NCI-H1694 (cell line): Measurements from ENCODE around the gene DIP2A.

Experiments used
- DNase-seq: peaks from one replicate; lab custom pipeline; 2025; lab: John Stamatoyannopoulos, UW

The DIP2A gene

DNA sequence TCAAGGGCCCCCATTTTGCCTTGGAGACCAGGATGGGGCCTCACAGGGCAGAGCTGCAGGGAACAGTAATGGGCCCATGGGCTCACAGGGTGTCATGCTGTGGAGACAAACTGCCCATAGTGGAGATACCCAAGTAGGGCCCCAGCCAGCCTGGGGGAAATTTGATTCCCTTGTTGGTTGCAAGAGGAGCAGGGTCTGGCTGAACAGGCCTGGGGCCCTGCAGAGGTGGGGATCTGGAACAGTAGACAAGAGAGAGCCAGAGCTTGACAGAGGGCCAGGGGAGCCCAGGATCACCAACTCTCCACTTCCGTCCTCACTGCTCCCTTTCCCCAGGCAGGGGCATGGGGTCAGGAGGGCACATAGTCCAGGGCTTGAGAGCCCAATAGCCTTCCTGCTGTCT, 137.5 kb downstream of the DIP2A start:
- DNase-seq: no peak

DNA sequence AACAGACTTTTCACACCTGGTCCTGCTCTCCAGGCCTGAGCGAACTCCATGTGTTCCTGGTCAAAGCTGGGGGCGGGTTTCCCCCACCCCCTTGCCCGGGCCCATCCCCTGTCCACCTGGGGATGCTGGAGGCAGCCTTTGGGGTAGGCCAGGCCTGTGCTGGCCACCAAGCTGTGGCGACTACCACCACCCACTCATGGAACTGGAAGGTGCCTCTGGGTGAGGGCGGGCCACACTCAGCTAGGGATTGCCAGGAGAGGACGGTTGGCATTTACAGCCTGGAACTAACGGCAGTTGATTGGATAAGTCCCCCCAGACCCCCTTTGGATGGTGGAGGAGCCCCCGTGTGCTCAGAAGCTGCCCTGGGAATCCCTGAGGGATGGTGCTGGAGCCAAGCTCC, 138.3 kb downstream of the DIP2A start:
- DNase-seq: no peak

DNA sequence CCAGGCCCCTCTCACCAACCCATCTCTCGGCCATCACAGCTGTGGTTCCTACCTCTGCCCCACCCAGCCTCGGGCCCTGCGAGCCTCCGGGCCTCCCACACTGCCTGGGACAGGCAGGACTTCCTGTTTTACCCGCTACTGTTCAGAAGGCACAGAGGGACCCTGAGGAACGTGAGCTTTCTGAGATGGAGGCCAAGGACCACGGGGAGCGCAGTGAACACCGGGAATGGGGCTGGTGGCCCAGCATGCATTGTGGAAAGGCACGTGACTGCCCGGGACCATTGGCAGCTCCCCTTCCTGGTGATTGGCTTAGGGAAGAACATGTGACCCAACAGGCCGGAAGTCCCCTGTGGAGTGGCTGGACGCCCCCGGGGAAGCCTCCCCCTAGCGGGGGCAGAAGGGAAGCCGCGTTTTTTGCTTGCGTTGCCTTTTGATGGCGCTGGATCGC, 139.2 kb downstream of the DIP2A start:
- no peak for DNase-seq

DNA sequence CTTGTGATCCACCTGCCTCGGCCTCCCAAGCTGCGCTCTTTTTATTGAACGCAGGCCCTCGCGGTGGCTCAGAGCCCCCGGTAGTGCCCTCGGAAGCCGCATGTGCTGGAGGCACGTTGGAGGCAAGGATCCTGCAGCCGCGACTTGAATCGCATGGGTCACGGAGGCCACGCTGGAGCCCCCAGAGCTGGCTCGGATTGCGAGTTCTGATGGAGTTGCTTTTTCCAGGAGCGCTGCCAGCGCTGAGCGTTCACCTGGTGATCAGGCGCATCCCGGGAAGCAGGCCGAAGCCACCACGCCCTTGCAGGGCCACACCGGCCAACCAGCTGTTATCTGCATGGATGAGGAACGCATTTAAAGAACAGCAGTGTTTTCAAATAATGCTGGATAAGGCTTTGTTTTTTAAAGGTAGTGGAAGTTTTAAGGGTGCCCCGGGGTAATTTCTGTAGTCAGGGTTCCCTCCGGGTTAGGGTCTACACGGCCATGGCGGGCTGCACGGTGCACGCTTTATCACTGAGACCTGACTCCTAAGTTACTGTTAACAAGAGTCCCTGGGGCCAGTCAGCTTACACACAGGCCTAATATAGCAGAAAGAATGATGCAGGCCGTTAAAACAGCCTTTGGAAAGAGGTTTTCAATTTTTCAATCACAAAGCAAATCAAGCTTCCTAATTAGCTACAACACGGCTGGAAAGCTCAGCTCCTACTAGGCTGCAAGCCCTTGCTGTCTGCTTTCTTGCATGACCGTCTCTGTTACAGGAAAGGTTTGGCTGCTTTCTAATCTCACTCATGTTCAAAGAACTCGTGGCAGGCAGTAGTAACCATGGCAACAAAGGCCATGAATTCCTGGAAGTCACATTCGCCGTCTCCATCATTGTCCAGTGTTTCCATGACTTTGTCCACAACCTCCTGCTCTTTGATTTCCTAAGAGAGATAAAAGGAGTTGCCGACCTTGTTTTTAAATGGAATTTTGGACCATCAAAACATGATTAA, 140.2 kb downstream of the DIP2A start:
- DNase-seq: no peak

DNA sequence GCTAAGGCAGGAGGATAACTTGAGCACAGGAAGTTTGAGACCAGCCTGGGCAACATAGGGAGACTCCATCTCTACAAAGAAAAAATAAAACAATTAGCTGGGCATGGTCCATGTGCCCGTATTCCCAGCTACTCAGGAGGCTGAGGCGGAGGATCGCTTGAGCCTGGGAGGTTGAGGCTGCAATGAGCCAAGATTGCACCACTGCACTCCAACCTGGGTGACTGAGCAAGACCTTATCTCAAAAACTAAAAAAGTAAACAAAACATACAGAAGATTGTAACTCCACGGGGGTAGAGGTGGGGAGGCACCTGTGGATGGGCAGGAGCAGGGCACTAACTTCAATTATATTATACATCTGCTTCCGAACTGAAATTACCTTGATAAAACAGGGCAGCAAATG, 141.6 kb downstream of the DIP2A start:
- DNase-seq: no peak

DNA sequence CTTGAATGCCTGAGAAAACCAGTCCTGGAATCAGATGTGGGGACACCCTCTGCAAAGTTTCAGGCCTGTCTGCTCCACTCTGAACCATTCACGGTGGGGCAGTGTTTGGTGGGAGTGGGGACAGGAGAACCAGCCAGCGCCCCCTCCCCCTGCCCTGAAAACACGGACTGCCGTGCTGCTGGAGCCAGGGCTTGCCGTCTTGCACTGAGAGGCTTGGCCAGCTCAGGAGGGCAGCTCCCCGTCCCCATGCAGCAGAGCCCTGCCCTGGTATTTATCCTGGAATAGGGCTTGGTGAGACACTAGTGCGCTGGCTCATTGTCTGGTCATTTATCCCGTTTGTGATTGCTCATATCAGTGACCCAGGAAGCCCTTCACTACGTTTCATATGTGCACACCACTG, 142.3 kb downstream of the DIP2A start:
- no peak for DNase-seq

DNA sequence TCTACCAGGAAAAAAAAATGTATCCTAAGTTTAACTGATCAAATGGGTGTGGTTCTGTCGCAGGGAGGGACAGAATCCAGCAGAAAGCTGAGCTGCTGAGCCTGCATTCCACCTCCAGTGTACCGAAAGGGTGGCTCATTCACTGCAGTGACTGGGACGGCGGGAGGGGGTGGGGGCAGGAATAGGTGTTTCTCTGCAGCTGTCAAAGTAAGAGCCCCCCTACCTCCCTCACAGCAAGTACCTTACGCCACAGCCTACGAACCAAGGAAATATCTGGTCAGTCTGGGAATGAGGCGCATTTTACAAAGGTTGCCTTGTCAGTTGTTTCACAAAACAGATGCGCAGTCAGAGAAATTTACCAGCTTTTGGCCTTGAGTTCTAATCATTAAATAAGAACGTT, 144.5 kb downstream of the DIP2A start:
- no peak for DNase-seq

DNA sequence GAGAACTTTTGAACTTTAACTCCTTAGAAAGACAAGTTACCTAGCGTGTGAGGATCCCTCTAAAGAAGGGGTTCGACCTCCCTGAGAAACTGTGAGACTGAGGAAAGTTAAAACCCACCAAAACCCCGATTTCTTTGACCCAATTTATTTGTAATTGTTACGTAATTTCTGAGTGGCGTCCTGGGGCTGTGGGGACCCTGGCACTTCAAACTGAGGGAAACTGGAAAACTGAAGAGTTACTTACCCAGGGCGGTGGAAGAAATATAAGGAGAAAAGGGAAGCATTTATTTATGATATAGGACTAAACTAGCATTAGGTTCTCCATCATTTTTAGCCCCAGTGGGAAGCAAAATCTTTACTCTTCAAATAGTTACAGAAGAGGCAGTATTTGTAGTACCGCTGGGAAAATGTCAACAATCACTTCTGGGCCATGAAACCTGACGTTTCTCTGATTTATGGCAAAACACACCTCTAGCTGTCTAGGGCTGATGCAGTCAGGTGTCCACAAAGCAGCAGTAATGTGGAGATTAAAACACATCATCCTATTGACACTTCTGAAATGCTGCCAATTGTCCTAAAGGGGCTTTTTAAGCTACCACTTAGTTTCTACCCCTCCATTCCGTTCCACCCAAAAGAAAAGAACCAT, 145.8 kb downstream of the DIP2A start:
- no peak for DNase-seq

DNA sequence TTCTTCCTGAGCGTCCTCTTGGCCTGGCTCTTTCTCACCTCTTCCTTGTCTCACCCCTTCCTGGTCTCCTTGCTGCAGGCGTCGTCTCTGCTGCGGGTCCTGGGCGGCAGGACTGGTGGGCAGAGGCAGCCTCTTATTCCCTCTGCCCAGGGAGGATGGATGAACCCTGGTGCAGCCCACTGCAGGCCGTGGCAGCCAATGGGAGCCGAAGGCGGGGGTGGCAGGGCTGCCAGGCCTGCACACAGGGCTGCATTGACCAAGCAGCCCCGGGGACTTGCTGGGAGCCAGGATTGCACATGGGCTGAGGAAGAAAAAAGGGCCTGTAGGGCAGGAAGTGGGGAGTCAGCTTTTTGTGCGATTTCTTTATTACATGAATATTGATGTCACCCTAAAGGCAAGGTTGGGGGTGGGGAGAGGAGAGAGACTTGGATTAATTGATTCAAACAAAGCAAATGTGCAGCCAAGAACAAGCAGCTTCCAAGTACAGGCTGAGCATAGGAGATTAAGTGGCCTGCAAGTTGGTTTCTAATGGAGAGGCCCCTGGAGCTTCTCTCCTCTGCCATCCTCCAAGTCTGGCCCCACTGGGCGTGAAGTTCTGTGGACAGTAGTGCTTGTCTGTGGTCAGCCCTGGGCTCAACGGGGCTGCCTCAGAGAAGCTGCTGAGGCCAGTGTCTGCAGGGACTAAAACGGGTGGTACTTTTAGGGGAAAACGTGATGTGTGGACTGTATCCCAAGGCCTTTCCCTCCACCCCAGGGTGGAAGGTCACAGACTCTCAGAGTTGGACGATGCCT, 146.5 kb downstream of the DIP2A start, which contains the start of gene S100B:
TSS of gene S100B (minus strand) at position 108 of the 792 bp plus-strand sequence. CDS start 2,667 bp downstream, outside the sequence.
- DNase-seq: no peak

DNA sequence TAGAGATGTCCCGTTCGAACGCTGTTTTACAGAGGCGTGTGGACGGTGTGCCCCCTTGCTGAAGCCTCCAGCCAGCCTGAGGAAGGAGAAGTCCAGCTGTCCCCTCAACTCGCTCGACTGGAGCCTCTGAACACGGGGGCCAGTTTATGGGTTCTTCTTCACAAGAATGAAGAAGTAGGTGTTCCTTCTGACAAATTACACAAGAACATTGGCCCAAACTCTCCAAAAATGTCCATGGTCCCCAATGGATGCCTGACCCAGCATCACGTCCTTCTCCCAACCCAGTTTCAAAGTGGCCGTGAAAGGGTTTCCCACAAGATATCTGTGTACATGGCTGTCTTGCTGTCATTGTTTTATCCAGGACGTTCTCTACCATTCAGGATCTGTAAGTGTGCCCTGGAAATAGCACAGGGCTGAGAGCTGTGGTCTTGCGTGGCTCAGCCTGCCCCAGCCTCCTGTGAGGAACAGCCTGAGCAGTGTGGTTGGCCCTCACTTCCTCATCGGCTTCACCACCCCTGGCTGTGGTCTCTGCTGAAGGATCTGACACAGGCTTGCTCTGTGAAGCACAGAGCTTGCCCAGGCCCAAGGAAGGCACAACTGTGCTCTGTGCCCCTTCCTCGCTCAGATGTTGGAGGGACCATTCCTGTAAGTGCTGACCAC, 147.2 kb downstream of the DIP2A start:
- no peak for DNase-seq

DNA sequence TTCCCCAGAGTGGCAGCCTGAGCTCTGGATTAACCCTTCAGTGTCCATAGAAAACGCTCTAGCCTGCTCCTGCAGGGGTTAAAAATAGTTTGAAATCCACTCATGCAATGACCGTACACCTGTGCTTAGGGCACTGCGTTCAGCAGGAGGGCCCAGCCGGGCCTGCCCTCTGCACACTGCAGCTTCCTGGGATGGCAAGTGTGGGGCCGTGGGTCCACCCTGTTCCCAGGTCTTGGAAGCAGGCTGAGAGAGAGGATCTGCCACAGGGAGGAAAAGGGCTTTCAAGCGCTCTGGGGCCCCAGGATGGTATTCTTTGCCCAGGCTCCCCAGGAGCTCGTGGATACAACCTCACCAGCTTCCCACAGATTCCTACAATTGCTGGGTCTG, 147.7 kb downstream of the DIP2A start:
- DNase-seq: no peak

DNA sequence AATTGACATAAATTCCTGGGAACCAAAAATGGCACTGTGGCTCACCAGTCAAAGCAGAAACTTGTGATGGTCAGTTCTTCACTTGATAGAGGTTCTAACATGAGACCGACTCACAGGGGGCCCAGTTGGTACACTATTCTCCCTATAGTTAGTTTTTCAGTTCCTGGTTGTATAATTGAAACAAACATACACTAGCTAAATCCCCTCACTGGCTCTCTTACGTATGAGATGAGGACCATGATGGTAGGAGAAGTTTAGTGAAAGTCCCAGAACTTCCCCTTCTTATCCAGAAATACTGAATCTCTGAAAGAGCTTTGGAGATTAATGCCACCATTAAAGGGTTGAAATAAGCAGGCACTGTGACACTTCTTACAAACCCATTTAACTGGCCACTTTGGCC, 148.9 kb downstream of the DIP2A start:
- DNase-seq: no peak

DNA sequence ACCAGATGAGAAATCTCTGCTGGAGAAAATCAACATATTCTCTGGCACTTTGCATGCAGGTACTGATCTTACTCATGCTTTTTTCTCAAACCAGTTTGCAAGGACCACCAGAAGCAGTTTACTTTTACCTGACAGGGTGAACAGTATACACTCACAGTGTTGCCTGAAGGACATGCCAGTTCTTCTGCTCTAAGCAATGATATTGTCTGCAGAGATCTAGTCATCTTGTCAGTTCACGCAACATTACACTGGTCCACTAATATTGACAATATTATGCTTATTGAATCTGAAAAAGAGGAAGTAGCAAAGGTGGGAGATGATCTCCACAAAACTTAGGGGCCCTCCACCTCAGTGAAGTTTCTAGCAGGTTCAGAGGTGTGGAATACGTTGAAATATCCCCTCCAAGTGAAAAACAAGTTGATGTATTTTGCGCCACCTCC, 150.0 kb downstream of the DIP2A start:
- DNase-seq: no peak

DNA sequence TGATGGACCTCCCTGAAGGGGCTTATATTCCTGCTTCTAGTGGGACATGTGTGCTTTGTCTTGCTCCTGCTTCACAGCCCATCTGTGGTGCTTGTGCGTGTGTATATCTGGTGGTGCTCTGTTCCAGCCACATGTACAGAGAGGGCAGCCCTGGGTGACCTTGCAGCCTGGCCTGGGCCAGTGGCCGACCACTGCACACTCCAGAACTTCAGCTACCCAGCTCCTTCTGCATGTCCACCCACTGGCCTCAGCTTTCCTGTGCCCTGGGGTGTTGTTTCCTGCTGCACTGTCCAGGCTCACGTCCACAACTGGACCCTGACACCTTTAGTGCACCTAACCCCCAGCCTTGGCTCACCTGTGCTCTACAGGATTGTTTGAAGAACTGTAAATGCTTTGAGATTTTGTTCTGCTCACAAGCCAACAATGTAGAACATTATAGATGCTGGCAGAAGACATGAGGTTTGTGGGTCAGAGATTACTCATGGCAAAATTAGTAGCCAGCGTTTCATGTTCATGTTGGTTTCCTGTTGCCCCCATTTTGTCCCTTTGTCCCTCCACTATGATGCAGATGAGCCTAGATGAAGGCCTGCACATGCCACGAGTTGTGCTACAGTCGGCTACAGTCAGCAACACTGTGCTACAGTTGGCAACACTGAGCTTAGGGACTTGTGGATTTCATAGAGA, 151.5 kb downstream of the DIP2A start:
- DNase-seq: no peak

DNA sequence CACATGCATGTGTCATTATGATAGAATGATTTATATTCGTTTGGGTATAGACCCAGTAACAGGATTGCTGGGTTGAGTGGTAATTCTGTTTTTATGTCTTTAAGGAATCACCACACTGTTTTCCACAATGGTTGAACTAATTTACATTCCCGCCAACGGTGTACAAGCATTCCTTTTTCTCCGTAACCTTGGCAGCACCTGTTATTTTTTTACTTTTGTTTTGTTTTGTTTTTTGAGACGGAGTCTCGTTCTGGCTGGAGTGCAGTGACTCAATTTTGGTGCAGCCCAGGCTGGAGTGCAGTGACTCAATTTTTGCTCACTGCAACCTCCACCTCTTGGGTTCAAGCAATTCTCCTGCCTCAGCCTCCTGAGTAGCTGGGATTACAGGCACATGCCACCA, 154.7 kb downstream of the DIP2A start:
- no peak for DNase-seq

DNA sequence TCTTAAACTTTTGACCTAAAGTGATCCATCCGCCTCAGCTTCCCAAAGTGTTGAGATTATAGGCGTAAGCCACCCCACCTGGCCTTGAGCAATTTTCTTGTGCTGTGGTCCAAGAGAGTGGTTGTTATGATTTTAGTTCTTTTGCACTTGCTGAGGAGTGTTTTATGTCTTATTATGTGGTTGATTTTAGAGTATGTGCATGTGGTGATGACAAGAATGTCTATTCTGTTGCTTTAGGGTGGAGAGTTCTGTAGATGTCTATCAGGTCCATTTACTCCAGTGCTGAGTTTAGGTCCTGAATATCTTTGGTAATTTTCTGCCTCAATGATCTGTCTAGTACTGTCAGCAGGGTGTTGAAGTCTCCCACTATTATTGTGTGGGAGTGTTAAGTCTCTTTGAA, 157.4 kb downstream of the DIP2A start:
- no peak for DNase-seq

DNA sequence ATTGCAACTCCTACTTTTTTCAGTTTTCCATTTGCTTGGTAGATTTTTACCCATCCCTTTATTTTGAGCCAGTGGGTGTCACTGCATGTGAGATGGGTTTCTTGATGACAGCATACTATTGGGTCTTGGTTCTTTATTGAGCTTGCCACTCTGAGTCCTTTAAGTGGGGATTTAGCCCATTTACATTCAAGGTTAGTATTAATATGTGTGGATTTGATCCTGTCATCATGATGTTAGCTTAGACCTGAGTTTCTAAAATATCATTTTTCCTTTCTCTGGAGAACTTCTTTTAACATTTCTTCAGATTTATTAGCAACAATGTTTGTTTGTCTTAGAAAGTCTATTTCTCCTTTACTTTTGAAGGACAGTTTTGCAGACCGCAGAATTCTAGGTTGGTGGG, 158.0 kb downstream of the DIP2A start:
- DNase-seq: no peak

DNA sequence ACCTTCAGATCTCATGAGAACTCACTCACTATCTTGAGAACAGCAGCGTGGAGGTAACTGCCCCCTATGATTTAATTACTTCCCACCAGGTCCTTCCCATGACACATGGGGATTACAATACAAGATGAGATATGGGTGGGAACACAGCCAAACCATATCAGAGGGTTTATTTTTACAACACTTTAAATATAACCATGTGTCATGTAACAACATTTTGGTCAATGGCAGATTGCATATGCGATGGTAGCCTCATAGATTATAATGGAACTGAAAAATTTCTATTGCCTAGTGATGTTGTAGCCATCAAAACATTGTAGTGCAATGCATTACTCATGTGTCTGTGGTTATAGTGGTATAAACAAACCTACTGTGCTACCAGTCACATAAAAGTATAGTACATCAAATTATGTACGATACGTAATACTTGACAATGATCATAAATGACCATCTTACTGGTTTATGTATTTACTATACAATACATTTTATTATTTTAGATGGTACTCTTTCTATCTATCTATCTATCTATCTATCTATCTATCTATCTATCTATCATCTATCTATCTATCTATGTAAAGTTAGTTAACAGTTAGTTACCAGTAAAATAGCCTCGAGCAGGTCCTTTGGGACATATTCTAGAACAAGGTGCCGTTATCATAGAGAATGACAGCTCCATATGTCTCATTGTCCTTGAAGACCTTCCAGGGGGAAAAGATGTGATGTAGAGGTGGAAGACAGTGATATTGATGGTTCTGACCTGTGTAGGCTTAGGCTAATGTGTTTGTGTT, 158.8 kb downstream of the DIP2A start:
- no peak for DNase-seq

DNA sequence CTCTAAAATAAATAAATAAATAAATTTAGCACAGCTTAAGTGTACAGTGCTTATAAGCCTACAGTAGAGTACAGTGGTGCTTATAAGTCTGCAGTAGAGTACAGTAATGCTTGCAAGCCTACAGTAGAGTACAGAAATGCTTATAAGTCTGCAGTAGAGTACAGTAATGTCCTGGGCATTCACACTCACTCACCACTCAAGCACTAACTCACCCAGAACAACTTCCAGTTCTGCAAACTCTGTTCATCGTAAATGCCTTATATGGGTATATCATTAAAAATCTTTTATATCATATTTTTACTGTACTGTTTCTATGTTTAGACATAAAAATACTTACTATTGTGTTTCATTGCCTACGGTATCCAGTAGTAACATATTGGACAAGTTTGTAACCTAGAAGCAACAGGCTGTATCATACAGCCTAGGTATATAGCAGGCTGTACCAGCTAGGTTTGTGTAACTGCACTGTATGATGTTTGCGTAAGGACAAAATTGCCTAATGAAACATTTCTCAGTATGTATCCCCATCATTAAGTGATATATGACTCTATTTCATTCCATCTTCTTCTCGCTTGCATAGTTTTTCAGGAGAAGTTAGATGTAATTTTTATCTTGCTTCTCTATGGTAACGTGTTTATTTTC, 160.2 kb downstream of the DIP2A start:
- DNase-seq: no peak
